NCI-H510A treated with DMSO at 0.1 percent for 48 hours (cell line): ENCODE measurements around the gene MYH7.
"Not testable (repeated sequence)": the region's sequence is repeated elsewhere in the genome, so short reads cannot be mapped to it uniquely, and the experiment has no call there.

ENCODE experiments used
- DNase-seq: peaks from one replicate; lab custom pipeline; 2025; lab: John Stamatoyannopoulos, UW

MYH7 gene

GRCh38 chr14:23435543-23436326 lies at the start of gene MYH7:
Gene MYH7 (minus strand): TSS chr14:23435660. CDS start chr14:23433732, 1,928 bp downstream.
- DNase-seq = no peak

- DNase-seq = no peak
Measured at GRCh38 chr14:23483236-23483854, 47.9 kb upstream of the MYH7 start.

GRCh38 chr14:23482823-23483148 lies 47.3 kb upstream of the MYH7 start:
- DNase-seq = no peak

- DNase-seq = no peak
Measured at GRCh38 chr14:23481979-23482822, 46.7 kb upstream of the MYH7 start.

- DNase-seq = no peak
Measured at GRCh38 chr14:23481362-23481970, 46.0 kb upstream of the MYH7 start.

- peak; percentile 56 for DNase-seq
Measured at GRCh38 chr14:23478109-23478759, 42.8 kb upstream of the MYH7 start.

GRCh38 chr14:23470947-23471346 lies 35.5 kb upstream of the MYH7 start:
- no peak for DNase-seq

- no peak for DNase-seq
Measured at GRCh38 chr14:23469906-23470403, 34.5 kb upstream of the MYH7 start.

- peak; percentile 99 for DNase-seq
Measured at GRCh38 chr14:23469127-23469905, 33.9 kb upstream of the MYH7 start, which contains the start of gene NGDN. Gene NGDN (plus strand): TSS chr14:23469703. CDS start chr14:23469716, 13 bp downstream.

- DNase-seq = no peak
Measured at GRCh38 chr14:23468704-23469126, 33.3 kb upstream of the MYH7 start.

GRCh38 chr14:23465261-23465660 lies 29.8 kb upstream of the MYH7 start:
- no peak for DNase-seq

- no peak for DNase-seq
Measured at GRCh38 chr14:23464700-23465099, 29.2 kb upstream of the MYH7 start.

GRCh38 chr14:23460960-23461359 lies 25.5 kb upstream of the MYH7 start:
- DNase-seq = no peak

GRCh38 chr14:23457587-23458445 lies 22.4 kb upstream of the MYH7 start:
- DNase-seq = no peak

GRCh38 chr14:23456883-23457586 lies 21.6 kb upstream of the MYH7 start:
- not testable (repeated sequence) for DNase-seq

- DNase-seq = no peak
Measured at GRCh38 chr14:23454445-23454856, 19.0 kb upstream of the MYH7 start.

GRCh38 chr14:23452237-23452636 lies 16.8 kb upstream of the MYH7 start:
- no peak for DNase-seq

- DNase-seq = no peak
Measured at GRCh38 chr14:23450379-23450778, 14.9 kb upstream of the MYH7 start.

- no peak for DNase-seq
Measured at GRCh38 chr14:23449314-23449713, 13.9 kb upstream of the MYH7 start.
